Skin epidermis (tissue), 12 donors: ENCODE results near the gene GSG1L2.
"Not testable (repeated sequence)": the region's sequence is repeated elsewhere in the genome, so short reads cannot be mapped to it uniquely, and the experiment has no call there.

Experiments used
- H3K27ac ChIP-seq, 21 experiments: fragments of 200-600 bp; sonication (generic) in 11 of 21; one replicate each; pipeline ENCODE4 v1.5.0; 2020; ENCODE audit warnings: mild to moderate bottlenecking in 3 of 21, inconsistent platforms in 2 of 21, moderate library complexity in 2 of 21
- H3K4me3 ChIP-seq, 7 experiments: fragments of 200-600 bp; sonication (generic) in 2 of 7; one replicate each; pipeline ENCODE4 v1.5.0; 2020; ENCODE audit warnings: inconsistent platforms in 2 of 7, mild to moderate bottlenecking in 2 of 7, moderate library complexity in 1 of 7

GSG1L2 gene

GRCh38 chr17:9798008-9798407 is 23.9 kb downstream of the GSG1L2 start:
- Histone ChIP-seq H3K4me3 (no peak overlapping the region), H3K27ac (no peak overlapping the region)

DNA sequence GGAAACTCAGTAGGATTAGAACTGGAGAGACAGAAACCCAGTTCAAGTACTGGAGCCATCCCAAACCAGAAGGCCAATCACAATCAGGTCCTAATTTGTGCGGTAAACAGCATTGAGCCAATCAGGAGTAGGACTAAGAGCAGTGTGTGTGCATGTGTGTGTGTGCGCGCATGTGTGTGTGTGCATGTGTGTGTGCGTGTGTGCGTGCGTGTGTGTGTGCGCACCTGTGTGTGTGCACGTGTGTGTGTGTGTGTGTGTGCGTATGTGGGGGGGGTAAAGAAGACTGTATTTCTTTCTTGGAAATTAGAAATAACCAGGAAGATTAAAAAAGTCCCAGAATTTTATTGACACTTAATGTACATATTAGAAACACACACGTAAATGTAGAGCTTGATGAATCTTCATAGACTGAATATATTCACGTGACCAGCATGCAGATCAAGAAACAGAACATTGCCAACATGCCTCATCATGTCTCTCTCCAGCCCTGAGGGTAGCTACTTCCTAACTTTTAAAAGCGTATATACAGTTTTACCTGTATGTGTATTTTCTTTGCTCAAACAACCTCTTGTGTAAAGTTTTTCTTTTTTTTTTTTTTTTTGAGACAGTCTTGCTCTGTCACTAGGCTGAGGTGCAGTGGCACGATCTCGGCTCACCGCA is 29.6 kb downstream of the GSG1L2 start:
- Histone ChIP-seq H3K4me3 (no peak overlapping the region), H3K27ac (no peak overlapping the region)

DNA sequence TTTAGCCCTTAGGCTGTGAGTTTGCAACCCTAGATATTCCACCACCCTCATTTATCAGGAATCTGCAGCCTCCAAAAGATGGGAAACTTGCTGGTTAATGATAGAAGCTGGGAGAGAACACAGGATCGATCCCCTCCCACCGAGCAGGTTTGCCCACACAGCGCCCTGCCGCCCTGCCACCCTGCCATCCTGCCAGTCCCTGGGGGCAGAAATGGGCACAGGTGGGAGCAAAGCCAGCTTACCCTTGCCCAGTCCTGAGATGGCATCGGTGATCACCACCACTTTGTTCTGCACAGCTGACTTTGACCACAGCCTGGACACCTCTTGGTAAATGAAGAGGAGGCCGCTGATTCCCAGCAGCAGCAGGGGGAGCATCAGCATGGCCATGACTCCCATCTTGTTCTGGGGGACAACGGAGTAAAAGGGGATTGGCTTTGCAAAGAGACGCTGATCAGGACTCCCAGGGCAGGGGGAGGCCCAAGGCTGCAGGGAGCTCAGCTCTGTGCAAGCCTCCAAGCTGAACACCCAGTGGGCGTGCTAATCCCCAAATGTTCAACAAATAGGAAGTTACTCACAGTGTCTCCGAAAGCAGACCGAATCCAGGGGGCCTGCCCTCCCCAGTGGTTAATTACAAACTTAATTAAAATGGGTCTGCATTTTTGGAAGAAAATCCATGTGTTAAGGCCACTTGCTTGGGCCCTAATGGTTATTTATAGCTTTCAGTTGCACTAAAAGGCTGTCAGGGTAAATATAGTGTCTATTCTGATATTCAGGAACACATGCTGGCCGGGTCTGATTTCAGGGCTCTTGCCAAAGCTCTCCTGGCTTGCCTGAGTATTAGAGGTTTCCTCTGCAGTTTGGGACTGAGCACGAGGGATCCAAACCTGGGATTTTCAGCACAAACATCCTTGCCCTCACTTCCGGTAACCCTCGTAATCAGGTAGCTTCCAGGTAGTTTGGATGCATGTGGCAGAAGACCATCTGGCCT is 30.7 kb downstream of the GSG1L2 start, which contains the start of gene DHRS7C:
Gene DHRS7C, minus strand, starts transcription at position 704 of the 988 bp plus-strand sequence. Its CDS starts 308 bp downstream, at position 396.
- Histone ChIP-seq H3K27ac (no peak within 1 kb of the TSS), H3K4me3 (no peak within 1 kb of the TSS)

GRCh38 chr17:9790316-9790715 is 31.6 kb downstream of the GSG1L2 start:
- H3K27ac ChIP-seq: no peak overlapping the region

DNA sequence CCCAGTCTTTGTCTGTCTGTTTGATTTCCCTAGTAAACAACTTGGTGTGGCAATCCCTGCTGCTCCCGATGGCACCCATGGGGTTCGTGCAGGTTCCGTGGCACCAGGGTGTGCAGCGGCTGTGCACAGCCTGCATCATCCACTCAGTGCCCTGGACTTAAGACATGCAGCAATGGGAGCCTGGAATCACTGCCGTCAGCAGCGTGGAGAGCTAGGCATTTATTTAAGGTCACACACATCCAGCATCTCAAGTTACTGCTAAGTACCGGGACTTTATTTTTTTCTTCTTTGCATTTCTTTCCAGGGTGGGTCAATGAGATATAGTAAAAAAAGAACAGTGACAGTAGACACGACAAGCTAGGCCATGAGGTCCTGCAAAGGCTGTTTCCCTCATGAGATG is 33.3 kb downstream of the GSG1L2 start:
- Histone ChIP-seq H3K27ac (no peak overlapping the region), H3K4me3 (no peak overlapping the region)

More at GRCh38 chr17:9790316-9790715, 31.6 kb downstream of the GSG1L2 start:
- H3K4me3 ChIP-seq: no peak overlapping the region

- Histone ChIP-seq H3K4me3 (no peak overlapping the region), H3K27ac (no peak overlapping the region)
Observed at GRCh38 chr17:9784544-9784943, 37.3 kb downstream of the GSG1L2 start.

DNA sequence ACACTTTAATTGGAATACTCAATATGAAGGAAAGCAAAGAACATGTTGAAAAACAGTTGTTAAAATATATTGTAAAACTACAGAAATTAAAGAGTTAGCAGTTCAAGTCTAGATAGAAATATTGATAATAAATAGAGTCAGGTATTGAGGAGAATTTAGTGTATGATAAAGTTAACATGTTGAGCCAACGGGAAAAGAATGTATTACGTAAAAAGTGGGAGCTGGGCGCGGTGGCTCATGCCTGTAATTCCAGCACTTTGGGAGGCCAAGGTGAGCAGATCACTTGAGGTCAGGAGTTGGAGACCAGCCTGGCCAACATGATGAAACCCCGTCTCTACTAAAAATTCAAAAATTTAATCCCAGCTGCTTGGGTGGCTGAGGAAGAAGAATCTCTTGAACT is 38.4 kb downstream of the GSG1L2 start:
- not testable (repeated sequence) for H3K27ac ChIP-seq, H3K4me3 ChIP-seq

- no peak overlapping the region for H3K27ac ChIP-seq
Observed at GRCh38 chr17:9783050-9783449, 38.8 kb downstream of the GSG1L2 start.

DNA sequence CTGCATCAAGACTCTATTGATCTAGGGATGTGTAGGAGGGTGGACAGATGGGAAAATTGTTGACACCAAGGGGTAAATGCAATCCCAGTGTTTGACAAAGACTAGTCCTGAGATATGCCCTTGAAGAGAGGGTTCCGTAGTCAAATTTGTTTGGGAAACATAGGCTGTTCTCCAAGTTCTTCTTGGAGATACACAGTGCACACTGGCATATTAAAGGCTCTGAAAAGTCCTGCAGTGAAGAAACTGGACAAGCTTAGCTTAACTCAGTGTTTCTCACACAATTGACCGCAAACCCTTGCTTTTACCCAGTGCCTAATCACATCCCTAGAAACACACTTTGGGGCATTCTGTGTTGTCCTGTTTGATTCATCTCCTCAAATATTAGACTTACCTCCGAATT is 41.3 kb downstream of the GSG1L2 start:
- Histone ChIP-seq H3K27ac (no peak overlapping the region), H3K4me3 (no peak overlapping the region)

More at GRCh38 chr17:9783050-9783449, 38.8 kb downstream of the GSG1L2 start:
- no peak overlapping the region for H3K4me3 ChIP-seq

DNA sequence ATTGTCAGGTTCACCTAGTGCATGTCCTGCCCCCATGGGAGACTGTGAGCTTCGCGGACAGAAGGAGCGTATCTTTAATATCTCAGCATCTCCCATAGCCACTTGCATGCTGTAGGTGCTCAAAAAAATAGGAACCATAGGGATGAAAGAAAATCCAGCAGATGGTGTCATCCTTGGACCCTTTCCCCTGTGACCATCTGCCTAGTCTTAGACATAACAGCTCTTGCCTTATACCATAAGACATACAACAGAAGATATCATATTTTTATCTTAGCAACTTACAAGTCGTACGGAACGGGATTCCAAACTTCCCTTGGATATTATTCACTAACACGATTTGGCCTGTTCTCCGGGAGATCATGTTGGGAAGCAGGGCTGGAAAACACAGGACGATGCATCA is 45.0 kb downstream of the GSG1L2 start:
- H3K27ac ChIP-seq: no peak overlapping the region
- no peak overlapping the region for H3K4me3 ChIP-seq

GRCh38 chr17:9772658-9773057 is 49.2 kb downstream of the GSG1L2 start:
- no peak overlapping the region for H3K4me3 ChIP-seq
- H3K27ac ChIP-seq: no peak overlapping the region

DNA sequence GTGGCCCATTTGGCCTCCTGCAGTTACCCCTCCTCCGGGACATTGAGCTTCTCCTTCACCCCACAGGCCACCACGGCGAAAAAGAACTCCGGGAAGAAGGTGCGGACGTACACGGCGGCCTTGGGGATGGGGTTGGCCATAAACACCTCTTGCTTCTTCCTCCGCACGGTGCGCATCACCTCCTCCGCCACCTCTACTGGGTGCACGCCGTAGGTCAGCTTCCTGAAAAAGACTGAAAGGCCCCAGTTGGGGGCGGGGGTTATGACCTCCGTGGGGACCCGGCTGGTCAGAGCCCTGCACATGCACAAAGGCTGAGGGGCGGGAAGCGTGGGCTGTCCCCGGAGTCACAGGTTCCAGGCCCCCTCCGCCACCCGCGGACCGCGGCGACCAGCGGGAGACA is 50.4 kb downstream of the GSG1L2 start:
- H3K27ac ChIP-seq: no peak overlapping the region
- no peak overlapping the region for H3K4me3 ChIP-seq

- H3K4me3 ChIP-seq: no peak overlapping the region
Observed at GRCh38 chr17:9769036-9769695, 52.7 kb downstream of the GSG1L2 start.

DNA sequence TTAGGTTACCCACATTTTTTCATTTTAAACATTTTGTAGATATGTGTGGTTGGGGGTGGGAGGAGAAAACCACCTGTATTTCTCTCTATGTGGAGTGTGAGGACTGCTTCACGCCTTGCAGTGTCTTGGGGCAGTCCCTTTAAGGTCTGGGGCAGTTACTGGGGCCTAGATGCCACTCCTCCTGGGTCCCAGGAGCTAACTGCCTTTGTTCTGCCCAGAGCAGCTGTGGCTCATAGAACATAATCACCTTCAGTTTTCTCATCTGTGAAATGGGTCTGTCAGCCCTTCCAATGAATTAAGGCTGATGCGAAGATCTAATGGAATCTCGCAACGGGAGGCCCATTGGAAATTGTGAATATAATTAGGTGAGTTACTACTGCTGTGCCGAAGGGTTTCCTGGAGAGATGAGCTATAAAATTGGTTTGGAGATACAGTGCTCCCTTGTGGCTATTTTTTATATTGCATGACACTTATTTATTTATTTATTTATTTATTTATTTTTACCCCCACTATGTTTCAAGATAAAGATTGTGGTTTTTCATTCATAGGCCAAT is 53.4 kb downstream of the GSG1L2 start:
- Histone ChIP-seq H3K27ac (no peak overlapping the region), H3K4me3 (no peak overlapping the region)

More at GRCh38 chr17:9769036-9769695, 52.7 kb downstream of the GSG1L2 start:
- no peak overlapping the region for H3K27ac ChIP-seq

- H3K4me3 ChIP-seq: no peak overlapping the region
- H3K27ac ChIP-seq: no peak overlapping the region
Observed at GRCh38 chr17:9767432-9767991, 54.4 kb downstream of the GSG1L2 start.

DNA sequence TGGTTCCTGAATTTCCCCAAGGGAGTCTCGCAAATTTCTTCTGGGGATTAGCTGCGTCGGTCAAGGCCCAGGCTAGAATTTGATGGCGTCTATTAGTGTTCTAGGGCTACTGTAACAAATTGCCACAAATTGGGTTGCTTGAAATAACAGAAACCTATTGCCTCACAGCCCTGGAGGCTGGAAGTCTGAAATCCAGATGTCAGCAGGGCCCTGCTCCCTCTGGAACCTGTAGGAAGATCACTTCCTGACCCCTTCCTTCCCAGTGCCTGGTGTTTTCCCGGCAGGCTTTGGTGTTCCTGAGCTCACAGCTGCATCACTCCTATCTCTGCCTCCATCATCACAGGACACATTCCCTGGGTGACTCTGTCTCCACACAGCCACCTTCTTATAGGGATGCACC is 54.9 kb downstream of the GSG1L2 start:
- H3K27ac ChIP-seq: no peak overlapping the region
- H3K4me3 ChIP-seq: no peak overlapping the region

- Histone ChIP-seq H3K27ac (no peak overlapping the region), H3K4me3 (no peak overlapping the region)
Observed at GRCh38 chr17:9765322-9765721, 56.6 kb downstream of the GSG1L2 start.

DNA sequence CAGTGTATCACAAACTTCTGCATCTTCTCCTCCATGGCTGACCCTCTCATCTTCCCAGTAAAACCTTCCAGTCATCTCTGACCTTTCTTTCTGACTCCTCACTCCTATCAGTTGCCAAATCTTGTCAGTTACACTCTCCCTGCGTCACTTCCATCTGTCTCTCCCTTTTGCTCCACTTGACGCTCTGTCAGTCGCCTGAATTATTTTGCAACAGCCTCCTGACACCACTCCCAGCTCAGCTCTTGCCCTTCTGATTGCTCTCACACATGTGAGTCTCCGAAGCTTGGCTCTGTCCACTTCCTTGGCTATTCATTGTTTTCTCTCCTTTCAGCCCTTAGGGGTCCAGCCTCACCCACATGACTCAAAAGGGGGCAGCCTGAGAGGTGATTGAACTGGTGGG is 58.2 kb downstream of the GSG1L2 start:
- H3K27ac ChIP-seq: no peak overlapping the region
- no peak overlapping the region for H3K4me3 ChIP-seq

- no peak overlapping the region for H3K4me3 ChIP-seq
- H3K27ac ChIP-seq: no peak overlapping the region
Observed at GRCh38 chr17:9760266-9760665, 61.6 kb downstream of the GSG1L2 start.

DNA sequence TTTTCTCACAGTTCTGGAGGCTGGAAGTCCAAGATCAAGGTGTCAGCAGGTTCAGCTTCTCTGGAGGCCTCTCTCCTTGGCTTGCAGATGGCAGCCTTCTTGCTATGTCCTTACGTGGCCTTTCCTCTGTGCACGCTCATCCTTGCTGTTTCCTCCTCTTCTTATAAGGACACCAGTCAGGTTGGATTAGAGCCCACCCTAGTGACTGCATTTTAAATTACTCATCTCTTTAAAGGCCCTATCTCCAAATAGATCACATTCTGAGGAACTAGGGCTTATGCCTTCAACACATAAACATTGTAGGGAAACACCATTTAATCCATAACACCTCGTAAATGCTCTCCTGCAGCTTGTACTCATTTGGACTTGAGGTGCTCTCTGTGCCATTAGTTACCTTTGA is 66.8 kb downstream of the GSG1L2 start:
- no peak overlapping the region for H3K27ac ChIP-seq
- H3K4me3 ChIP-seq: no peak overlapping the region
